HFF-Myc (cell line): Measurements from ENCODE around the gene TOX2.
"Not testable (repeated sequence)": the region's sequence is repeated elsewhere in the genome, so short reads cannot be mapped to it uniquely, and the experiment has no call there.

Experiments
- DNase-seq: peaks from one replicate; pipeline ENCODE4 v3.0.0-alpha.2; 2011; ENCODE audit warnings: low read depth; ENCODE audit errors: extremely low read depth
- H3K4me3 ChIP-seq: replicated peaks from 2 replicates; pipeline ENCODE4 v1.5.1; 2011; ENCODE audit warnings: low read depth, mild to moderate bottlenecking, control low read depth, low read length
- CTCF ChIP-seq: IDR thresholded peaks from 2 replicates; pipeline ENCODE4 v1.5.1; 2012; ENCODE audit warnings: mild to moderate bottlenecking, low read depth, low read length, control low read depth; ENCODE audit errors: missing control alignments

The TOX2 gene

DNA sequence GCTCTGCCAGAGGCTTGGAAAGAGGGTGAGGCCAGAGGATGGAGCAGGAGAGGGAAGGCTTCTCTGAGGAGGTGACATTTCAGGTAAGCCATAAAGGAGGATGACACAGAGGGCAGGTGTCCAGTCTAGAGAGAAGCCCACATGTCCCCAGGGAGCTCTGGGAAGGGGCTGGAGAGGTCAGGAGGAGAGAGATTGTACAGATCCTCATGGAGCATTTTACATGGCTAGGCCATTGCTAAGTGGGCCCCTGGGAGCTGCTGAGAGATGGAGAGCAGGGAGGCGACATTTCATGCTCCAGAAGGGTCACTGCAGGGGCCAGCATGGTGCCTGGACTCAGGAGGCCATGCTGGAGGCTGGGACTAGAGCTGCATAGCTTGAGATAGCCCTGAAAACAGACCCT, 124.5 kb downstream of the TOX2 start:
- TF ChIP-seq CTCF, result no peak
- DNase-seq, result no peak

DNA sequence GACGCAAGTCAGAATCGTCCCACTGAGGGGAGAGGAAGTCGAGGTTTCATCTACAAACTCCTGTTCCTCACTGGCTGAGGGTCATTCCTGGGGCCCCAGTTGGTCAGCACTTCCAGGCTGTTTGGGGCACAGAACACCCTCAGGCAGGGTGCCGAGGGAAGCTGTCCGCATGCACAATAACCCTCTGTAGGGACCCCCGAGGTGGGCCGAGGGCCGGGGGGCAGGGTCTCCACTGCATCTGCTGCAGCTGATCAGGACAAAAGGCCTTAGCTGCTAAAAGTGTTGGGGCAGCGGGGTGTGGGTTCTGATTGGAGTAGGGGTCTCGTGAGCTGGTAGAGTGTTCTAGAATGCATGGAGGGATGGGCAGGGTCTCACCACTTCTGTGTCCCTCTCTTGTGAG, 125.1 kb downstream of the TOX2 start:
- no peak overlapping the region for H3K4me3 ChIP-seq
- no peak for DNase-seq
- TF ChIP-seq CTCF, result no peak

More for the DNA sequence above, 124.5 kb downstream of the TOX2 start:
- no peak overlapping the region for H3K4me3 ChIP-seq

DNA sequence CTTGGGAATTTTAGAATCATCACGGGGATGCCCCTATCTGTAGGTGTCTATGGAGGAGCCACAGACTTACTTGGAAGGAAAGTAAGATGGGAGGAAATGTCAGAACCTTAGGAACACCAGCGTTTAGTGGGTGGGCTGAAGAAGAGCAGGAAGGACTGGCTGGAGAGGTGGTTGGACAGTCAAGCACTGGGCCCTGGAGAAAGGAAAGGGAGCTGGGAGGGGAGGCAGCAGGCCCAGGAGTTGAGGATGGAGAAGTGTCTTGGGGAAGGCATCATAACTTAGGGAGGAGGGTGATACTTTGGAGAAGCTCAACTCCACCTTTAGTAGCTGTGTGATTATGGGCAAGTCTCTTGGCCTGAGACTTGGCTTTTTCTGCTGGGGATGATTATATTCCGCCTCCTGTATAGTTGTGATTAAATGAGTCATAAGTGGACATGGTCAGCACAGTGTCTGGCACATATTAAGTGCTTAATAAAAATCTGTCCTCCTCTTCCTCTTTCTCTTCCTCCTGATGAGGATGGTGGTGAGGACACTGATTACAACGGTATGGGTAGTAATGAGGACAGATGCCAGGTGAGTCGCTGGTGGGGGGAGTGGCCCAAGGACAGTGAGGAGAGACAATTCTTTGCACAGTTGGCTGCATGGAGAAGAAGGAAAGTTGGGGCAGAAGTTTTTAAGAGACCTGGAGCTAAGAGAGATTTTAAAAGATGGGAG, 125.7 kb downstream of the TOX2 start:
- H3K4me3 ChIP-seq, result no peak overlapping the region
- TF ChIP-seq CTCF, result no peak
- no peak for DNase-seq

- no peak overlapping the region for H3K4me3 ChIP-seq
- TF ChIP-seq CTCF, result no peak
- no peak for DNase-seq
These were observed 126.3 kb downstream of the TOX2 start for GRCh38 chr20:44041001-44041400.

DNA sequence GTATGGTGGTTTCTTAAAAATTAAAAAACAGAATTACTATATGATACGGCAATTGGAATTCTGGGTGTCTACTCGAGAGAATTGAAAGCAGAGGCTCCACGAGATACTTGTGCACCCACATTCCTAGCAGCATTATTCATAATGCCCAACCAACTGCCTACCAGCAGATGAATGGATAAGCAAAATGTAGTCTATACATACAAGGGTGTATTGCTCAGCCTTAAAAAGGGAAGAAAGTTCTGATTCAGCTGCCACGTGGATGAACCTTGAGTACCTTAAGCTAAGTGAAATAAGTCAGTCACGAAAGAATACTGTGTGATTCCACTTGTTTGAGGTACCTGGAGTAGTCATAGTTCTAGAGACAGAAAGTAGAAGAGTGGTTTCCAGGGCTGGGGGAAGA, 130.1 kb downstream of the TOX2 start:
- DNase-seq, H3K4me3 ChIP-seq: not testable (repeated sequence)

GRCh38 chr20:44050327-44050726, 135.7 kb downstream of the TOX2 start:
- no peak for DNase-seq
- no peak for TF ChIP-seq CTCF
- no peak overlapping the region for H3K4me3 ChIP-seq

DNA sequence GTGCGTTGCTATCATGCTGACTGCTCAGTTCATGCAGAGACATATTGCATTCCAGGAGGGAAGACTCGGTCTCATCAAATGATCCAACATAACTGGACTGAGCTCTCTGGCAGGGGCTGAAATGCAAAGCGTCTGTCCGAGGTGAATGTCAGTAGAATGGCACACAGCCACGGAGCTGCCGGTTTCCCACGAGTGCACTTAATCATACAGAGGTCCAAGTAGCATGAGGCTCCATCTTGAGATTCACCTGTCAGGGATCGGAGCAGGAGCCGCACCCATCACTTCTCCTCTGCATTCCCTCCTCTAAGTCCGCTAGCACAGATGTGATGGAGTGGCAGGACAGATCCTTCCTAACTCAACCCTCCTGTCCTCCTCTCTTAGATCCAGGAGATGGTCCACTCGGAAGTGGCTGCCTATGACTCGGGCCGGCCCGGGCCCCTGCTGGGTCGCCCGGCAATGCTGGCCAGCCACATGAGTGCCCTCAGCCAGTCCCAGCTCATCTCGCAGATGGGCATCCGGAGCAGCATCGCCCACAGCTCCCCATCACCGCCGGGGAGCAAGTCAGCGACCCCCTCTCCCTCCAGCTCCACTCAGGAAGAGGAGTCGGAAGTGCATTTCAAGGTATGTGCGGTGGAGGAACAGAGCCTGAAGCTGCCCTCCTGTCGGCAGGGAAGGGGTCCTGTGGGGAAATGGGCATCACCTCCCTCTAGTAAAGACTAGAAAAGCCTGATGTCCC, 136.4 kb downstream of the TOX2 start:
- no peak overlapping the region for H3K4me3 ChIP-seq
- DNase-seq, result no peak
- no peak for TF ChIP-seq CTCF
